ENCODE data around the gene PFDN6.

GRCh38 chr6:33250731-33251130, 38.7 kb upstream of the PFDN6 start:
- no peak for TF ChIP-seq CTCF (IDR thresholded peaks at IDR 0.05; ENCODE audit: insufficient read depth, low read length, poor library complexity, severe bottlenecking)
- no peak for TF ChIP-seq EZH2phosphoT487 (conservative IDR thresholded peaks at IDR 0.05; ENCODE audit: low read length)
